AG04450 (cell line): ENCODE data around the gene MVB12A. TPM values are rescaled to one million over a fixed set of nuclear protein-coding genes. Genes with fewer than 3 reads are reported as not detected.

Experiments
- CTCF ChIA-PET: fragments of 300-600, 350-600 bp; formaldehyde crosslinking; extraction: SDS; loops from one replicate; lab custom pipeline; 2022; ENCODE audit warnings: antibody characterized with exemption, inconsistent platforms; lab: Charles Lee
- POLR2A ChIA-PET: fragments of 350-600 bp; formaldehyde crosslinking; extraction: SDS; loops from one replicate; lab custom pipeline; 2021; ENCODE audit warnings: antibody characterized with exemption, inconsistent platforms; lab: Yijun Ruan, JAX
- DNase-seq: peaks from one replicate; pipeline ENCODE4 v3.0.0-alpha.2; 2011; ENCODE audit warnings: low read depth, low spot score
- H3K27ac ChIP-seq: one replicate; pipeline ENCODE4 v1.5.1; 2012; ENCODE audit warnings: low read depth, low read length, control low read depth
- H3K27me3 ChIP-seq: one replicate; pipeline ENCODE4 v1.6.0; 2012; ENCODE audit warnings: low read length; ENCODE audit not compliant: control insufficient read depth, insufficient read depth
- H3K4me3 ChIP-seq: 2 replicates; pipeline ENCODE4 v1.5.1; 2011; ENCODE audit warnings: mild to moderate bottlenecking, low read depth, low read length, control low read depth
- H3K9me3 ChIP-seq: 2 replicates; pipeline ENCODE4 v1.5.1; 2012; ENCODE audit warnings: low read length; ENCODE audit not compliant: control insufficient read depth, insufficient read depth
- CTCF ChIP-seq: IDR thresholded peaks from 2 replicates; pipeline ENCODE4 v1.5.1; 2011; ENCODE audit warnings: low read depth, low read length, control low read depth, inconsistent platforms
- polyA plus RNA-seq: library from polyadenylated mRNA; depleted of rRNA; stranded (reverse); fragments of >200 nt; gene quantifications from 2 replicates; pipeline ENCODE4 v1.2.3, GENCODE V29; 2011

Gene MVB12A
- polyA plus RNA-seq, 1 experiment = 22.5 TPM

GRCh38 chr19:17404015-17404414 is 15.8 kb upstream of the MVB12A start:
- no peak for DNase-seq
- TF ChIP-seq CTCF = no peak
- CTCF ChIA-PET = interaction anchor here (1.2 kb wide), 1 partner anchor 18 kb away, joined by 6 read pairs; no protein-coding TSS in a partner anchor
- POLR2A ChIA-PET = interaction anchor here (0.7 kb wide), 1 partner anchor 178 kb away, joined by 6 read pairs; the partner anchor contains the start of gene OCEL1
- Histone ChIP-seq H3K9me3 (no peaks in the 10 kb centered on the region; the same call in 1 of the 2 replicates), H3K27me3 (peaks cover 2% of the 10 kb centered on the region), H3K27ac (no peak overlapping the region), H3K4me3 (no peak overlapping the region)

GRCh38 chr19:17404621-17405249 is 15.1 kb upstream of the MVB12A start:
- no peak overlapping the region for H3K4me3 ChIP-seq
- POLR2A ChIA-PET = interaction anchor here (0.7 kb wide), 1 partner anchor 15 kb away, joined by 4 read pairs; the partner anchor contains the start of gene MVB12A
- TF ChIP-seq CTCF = no peak
- H3K27ac ChIP-seq = no peak overlapping the region
- CTCF ChIA-PET = no interaction called here
- no peaks in the 10 kb centered on the region; the same call in 1 of the 2 replicates for H3K9me3 ChIP-seq
- no peak for DNase-seq
- peaks cover 2% of the 10 kb centered on the region for H3K27me3 ChIP-seq

GRCh38 chr19:17405250-17406045 is 14.4 kb upstream of the MVB12A start, which contains the start of gene BST2:
Gene BST2, minus strand, starts transcription at chr19:17405630. Its CDS starts 55 bp downstream, at chr19:17405575.
- peaks cover 2% of the 10 kb centered on the region for H3K27me3 ChIP-seq
- DNase-seq = no peak
- no peak within 1 kb of the TSS for H3K27ac ChIP-seq
- TF ChIP-seq CTCF = no peak
- no peaks in the 10 kb centered on the region; the same call in 1 of the 2 replicates for H3K9me3 ChIP-seq
- ChIA-PET POLR2A (interaction anchor here (0.7 kb wide), 1 partner anchor 14 kb away, joined by 4 read pairs; the partner anchor contains the start of gene MVB12A), CTCF (interaction anchor here (1.3 kb wide), 1 partner anchor 15 kb away, joined by 3 read pairs; no protein-coding TSS in a partner anchor)
- no peak within 1 kb of the TSS for H3K4me3 ChIP-seq

- H3K4me3 ChIP-seq = no peak overlapping the region
- no peaks in the 10 kb centered on the region; the same call in 1 of the 2 replicates for H3K9me3 ChIP-seq
- H3K27me3 ChIP-seq = peaks cover 2% of the 10 kb centered on the region
- ChIA-PET CTCF (interaction anchor here (1.3 kb wide), 1 partner anchor 16 kb away, joined by 3 read pairs; no protein-coding TSS in a partner anchor), POLR2A (no interaction called here)
- H3K27ac ChIP-seq = no peak overlapping the region
- DNase-seq = no peak
- no peak for TF ChIP-seq CTCF
Observed at GRCh38 chr19:17406046-17406886, 13.6 kb upstream of the MVB12A start.
